Thoracic aorta (tissue), 2 donors: ENCODE data around the gene LOXL4. TPM values are rescaled to one million over a fixed set of nuclear protein-coding genes. Genes with fewer than 3 reads are reported as not detected.

Source experiments
- ATAC-seq: fragments of 150-250 bp; one replicate; pipeline ENCODE4 v1.8.0; 2017; ENCODE audit warnings: low read depth; ENCODE audit not compliant: insufficient number of reproducible peaks, low FRiP score
- DNase-seq: peaks from one replicate; pipeline ENCODE4 v3.0.0-alpha.2; 2020; ENCODE audit warnings: low spot score
- H3K27ac ChIP-seq, 2 donors: fragments of 200-600 bp; sonication (generic); 1 replicate in 1 of 2; 2 replicates in 1 of 2; pipeline ENCODE4 v1.5.1; 2016; ENCODE audit warnings: mild to moderate bottlenecking in 2 of 2, moderate library complexity in 2 of 2
- H3K27me3 ChIP-seq: fragments of 200-600 bp; sonication (generic); replicated peaks from 2 replicates; pipeline ENCODE4 v1.6.0; 2016; ENCODE audit warnings: mild to moderate bottlenecking; ENCODE audit not compliant: insufficient read depth
- H3K36me3 ChIP-seq: fragments of 200-600 bp; sonication (generic); one replicate; pipeline ENCODE4 v1.5.1; 2016
- H3K4me1 ChIP-seq, 2 donors: fragments of 200-600 bp; sonication (generic); 1 replicate in 1 of 2; 2 replicates in 1 of 2; pipeline versions ENCODE4 v1.5.1 to v1.6.0; 2016; ENCODE audit warnings: low read depth in 2 of 2, mild to moderate bottlenecking in 1 of 2; ENCODE audit not compliant: control insufficient read depth in 1 of 2
- H3K4me3 ChIP-seq: fragments of 200-600 bp; sonication (generic); 2 replicates; pipeline ENCODE4 v1.5.1; 2016; ENCODE audit warnings: mild to moderate bottlenecking
- H3K9me3 ChIP-seq: fragments of 200-600 bp; sonication (generic); 2 replicates; pipeline ENCODE4 v1.5.1; 2016
- total RNA-seq, 2 donors: library from RNA; depleted of rRNA; stranded (reverse); fragments of >200 nt; gene quantifications; one replicate each; pipeline versions ENCODE4 v1.1.0 to v1.2.3, GENCODE V29; 2016
- TF ChIP-seq, protein P1 (sequence below): fragments of 200-600 bp; sonication (generic); IDR thresholded peaks from one replicate; pipeline ENCODE4 v1.5.1; 2019; ENCODE audit warnings: antibody characterized with exemption

Gene LOXL4
- total RNA-seq, 2 donors from 2014 or later: 15.4 to 24.5 TPM

DNA sequence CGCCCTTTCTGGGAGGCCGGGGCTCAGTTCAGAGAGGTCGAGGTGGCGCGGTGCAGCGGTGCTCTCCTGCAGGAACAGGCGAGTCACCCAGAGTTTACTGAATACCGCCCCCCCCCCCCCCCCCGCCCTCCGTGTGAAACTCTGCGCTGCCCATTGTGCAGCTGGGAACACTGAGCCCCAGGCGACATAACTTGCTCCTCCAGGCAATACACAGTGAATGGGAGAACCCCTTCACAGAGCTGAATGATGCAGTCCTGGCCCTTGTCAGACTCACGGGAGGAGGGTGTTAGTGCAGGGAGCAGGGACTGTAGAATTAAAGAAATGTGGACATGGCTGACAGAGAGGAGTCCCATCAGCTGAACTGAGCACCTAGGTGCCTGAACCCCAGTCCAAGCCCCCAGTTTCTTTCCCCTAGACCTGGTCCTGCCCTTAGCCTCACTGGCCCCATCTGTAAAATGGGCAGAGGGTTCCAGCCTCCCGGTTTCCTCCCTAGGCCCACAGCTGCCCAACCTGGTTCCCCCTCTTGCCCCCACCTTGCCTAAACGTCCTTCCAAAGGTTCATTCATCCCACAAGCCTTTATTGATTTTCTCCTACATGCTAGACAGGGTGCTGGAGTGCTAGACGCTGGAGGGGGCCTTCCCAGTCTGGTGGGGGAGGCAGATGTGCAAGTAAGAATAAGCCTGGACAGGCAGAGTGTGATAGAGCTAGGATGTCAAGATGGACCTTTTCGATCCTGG, 869 bp upstream of the LOXL4 start:
- peaks cover 14 to 53% of the 10 kb centered on the region in 2 donors for H3K4me1 ChIP-seq
- H3K9me3 ChIP-seq: no peaks in the 10 kb centered on the region
- peak overlapping the region; percentile 70 for H3K4me3 ChIP-seq
- ATAC-seq: no peak
- no peaks in the 10 kb centered on the region for H3K27me3 ChIP-seq
- peak overlapping the region; percentile 83 to 97 for H3K27ac ChIP-seq
- DNase-seq: no peak
- H3K36me3 ChIP-seq: no peaks in the 10 kb centered on the region
- TF ChIP-seq, protein P1, sequence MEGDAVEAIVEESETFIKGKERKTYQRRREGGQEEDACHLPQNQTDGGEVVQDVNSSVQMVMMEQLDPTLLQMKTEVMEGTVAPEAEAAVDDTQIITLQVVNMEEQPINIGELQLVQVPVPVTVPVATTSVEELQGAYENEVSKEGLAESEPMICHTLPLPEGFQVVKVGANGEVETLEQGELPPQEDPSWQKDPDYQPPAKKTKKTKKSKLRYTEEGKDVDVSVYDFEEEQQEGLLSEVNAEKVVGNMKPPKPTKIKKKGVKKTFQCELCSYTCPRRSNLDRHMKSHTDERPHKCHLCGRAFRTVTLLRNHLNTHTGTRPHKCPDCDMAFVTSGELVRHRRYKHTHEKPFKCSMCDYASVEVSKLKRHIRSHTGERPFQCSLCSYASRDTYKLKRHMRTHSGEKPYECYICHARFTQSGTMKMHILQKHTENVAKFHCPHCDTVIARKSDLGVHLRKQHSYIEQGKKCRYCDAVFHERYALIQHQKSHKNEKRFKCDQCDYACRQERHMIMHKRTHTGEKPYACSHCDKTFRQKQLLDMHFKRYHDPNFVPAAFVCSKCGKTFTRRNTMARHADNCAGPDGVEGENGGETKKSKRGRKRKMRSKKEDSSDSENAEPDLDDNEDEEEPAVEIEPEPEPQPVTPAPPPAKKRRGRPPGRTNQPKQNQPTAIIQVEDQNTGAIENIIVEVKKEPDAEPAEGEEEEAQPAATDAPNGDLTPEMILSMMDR: no peak

DNA sequence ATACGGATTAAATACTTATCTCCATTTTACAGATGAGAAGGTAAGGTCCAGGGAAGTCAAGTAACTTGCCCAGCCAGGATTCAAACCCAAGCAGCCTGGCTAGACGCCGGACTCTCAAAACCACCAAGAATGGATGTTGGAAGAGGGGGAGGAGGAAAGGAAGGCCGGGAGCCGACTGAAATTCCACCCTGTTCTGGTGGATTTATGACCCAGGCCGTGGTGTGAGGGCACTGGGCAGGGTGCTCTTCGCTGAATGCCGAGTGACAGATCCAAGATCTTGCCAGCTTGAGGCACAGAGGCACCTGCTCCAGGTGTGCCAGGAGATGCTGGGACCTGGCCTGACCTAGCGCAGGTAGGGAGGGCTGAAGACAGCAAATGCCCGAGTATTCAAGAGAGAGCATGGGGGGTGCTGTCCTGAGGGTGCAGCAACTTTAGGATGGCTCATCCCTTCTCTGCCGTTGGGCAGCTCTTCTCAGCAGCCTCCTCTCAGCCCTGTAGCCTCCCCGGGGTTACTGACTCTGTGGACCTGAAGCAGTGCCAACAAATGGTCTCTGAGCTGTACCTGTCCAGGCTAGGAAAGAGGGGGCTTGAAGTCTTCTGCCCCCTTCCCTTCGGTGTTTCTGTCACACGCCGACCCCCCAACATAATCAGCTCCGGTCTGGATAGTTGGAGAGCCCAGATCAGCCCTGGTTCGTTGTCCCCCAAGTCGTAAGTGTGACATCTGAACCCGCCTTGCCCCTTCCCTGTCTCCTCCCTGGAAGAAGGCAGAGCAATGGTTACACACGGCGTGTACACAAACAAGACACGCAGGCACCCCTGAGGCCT, 713 bp downstream of the LOXL4 start:
- no peaks in the 10 kb centered on the region for H3K27me3 ChIP-seq
- peaks cover 14 to 58% of the 10 kb centered on the region in 2 donors for H3K4me1 ChIP-seq
- peak overlapping the region; percentile 95 to 98 for H3K27ac ChIP-seq
- ATAC-seq: no peak
- no peak for DNase-seq
- TF ChIP-seq, protein P1: no peak
- H3K36me3 ChIP-seq: no peaks in the 10 kb centered on the region
- H3K9me3 ChIP-seq: no peaks in the 10 kb centered on the region
- H3K4me3 ChIP-seq: peak overlapping the region; percentile 76

DNA sequence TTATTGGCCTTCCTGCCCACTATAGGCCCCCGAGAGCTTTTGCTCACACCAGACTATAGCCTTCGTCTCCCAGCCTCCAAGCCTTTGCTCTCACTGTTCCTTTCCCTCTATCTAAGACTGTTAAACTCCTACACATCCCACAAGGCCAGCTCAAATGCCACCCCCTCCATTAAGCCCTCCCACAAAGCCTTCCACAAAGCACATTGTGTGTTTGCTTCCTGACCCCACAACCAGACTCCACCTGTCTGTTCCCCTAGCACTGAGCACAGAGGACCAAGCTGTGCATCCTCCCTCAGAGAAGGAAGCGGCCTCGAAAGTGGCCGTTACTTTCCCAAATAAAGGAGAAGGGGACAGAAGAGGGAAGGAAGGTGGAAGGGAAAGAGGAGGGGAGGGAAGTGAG, 1.3 kb downstream of the LOXL4 start:
- Histone ChIP-seq H3K36me3 (no peaks in the 10 kb centered on the region), H3K9me3 (no peaks in the 10 kb centered on the region), H3K4me3 (peak overlapping the region; percentile 76), H3K4me1 (peaks cover 18 to 63% of the 10 kb centered on the region in 2 donors), H3K27ac (peak overlapping the region; percentile 95 to 98), H3K27me3 (no peaks in the 10 kb centered on the region)
- ATAC-seq (no peak), DNase-seq (no peak)
- TF ChIP-seq, protein P1: no peak

DNA sequence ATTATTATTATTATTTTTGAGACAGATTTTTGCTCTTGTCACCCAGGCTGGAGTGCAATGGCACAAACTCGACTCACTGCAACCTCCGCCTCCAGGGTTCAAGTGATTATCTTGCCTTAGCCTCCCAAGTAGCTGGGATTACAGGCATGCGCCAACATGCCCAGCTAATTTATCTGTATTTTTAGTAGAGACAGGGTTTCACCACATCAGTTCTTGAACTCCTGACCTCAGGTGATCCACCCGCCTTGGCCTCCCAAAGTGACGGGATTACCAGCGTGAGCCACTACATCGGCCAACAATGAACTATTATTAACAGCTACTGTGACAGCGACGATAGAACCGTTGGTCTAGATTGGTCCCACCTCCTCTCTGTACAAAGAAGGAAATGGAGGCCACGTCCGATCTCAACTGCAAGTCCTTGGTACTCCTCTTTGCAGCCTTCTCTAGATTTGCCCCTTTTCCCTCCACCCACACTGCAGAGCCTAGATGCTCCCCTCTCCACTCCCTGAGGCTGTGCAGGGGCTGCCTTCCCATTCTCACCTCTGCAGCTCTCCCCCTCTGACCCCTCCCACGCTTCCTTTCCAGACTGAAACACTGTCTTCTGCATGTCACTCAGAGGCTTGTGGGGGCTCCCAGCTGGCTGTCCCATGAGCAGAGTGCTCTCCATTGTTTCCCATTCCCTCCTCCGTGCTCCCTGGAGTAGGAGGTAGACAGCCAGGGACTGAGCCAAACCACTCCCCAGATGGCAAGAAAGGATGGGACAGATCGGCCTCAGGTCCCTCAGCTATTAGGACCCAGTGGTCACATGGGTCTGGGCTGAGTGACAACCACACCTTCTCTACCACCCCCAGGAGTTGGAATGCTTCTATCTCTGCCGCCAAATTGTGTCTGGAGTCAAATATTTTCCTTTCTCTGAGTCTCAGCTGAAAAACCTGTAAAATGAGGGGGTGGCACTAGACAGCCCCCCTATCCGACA, 2.3 kb downstream of the LOXL4 start:
- Histone ChIP-seq H3K36me3 (no peaks in the 10 kb centered on the region), H3K4me3 (peak overlapping the region; percentile 76), H3K4me1 (peaks cover 18 to 67% of the 10 kb centered on the region in 2 donors)

More for the DNA sequence above, 2.3 kb downstream of the LOXL4 start:
- TF ChIP-seq, protein P1: no peak
- Histone ChIP-seq H3K9me3 (no peaks in the 10 kb centered on the region), H3K27me3 (no peaks in the 10 kb centered on the region), H3K27ac (peak overlapping the region; percentile 95 to 98)
- DNase-seq (no peak), ATAC-seq (no peak)
